Prostate gland (tissue), 2 donors: ENCODE measurements around the gene CXorf65.

Experiments used
- CTCF ChIP-seq, 4 experiments: fragments of 200-600 bp in 2 of 4; fragments of 450-650 bp in 2 of 4; sonication (generic) in 2 of 4; IDR thresholded peaks; 1 replicate in 3 of 4; 2 replicates in 1 of 4; pipeline ENCODE4 v1.5.1; 2016 to 2019; ENCODE audit warnings: antibody characterized with exemption in 4 of 4, mild to moderate bottlenecking in 2 of 4, moderate library complexity in 2 of 4
- POLR2A ChIP-seq: fragments of 450-650 bp; IDR thresholded peaks from one replicate; pipeline ENCODE4 v1.6.1; 2016; ENCODE audit warnings: antibody characterized with exemption, mild to moderate bottlenecking
- POLR2AphosphoS5 ChIP-seq: sonication (generic); formaldehyde crosslinking; IDR thresholded peaks from one replicate; pipeline ENCODE4 v1.6.1; 2017; ENCODE audit warnings: antibody characterized with exemption

DNA sequence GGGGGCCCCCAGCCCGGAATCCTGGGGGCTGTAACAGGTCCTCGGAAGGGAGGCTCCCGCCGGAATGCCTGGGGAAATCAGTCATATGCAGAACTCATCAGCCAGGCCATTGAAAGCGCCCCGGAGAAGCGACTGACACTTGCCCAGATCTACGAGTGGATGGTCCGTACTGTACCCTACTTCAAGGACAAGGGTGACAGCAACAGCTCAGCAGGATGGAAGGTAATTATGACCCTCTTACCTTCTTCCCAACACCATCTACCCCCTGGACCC lies 9.8 kb downstream of the CXorf65 start:
- TF ChIP-seq CTCF (IDR thresholded peaks at IDR 0.05) (no peak), POLR2A (no peak), POLR2AphosphoS5 (no peak)
